Stimulated activated CD4-positive, alpha-beta T cell treated with anti-CD3 and anti-CD28 coated beads, Interleukin-1b, Interleukin-23, amount 100 ng/mL, for 24 hours (primary cell): ENCODE measurements around the gene RPUSD2.
"Not testable (repeated sequence)": the region's sequence is repeated elsewhere in the genome, so short reads cannot be mapped to it uniquely, and the experiment has no call there.

Source experiments
- DNase-seq, 4 experiments: peaks; one replicate each; pipeline ENCODE4 v3.0.0-alpha.2; 2020; ENCODE audit warnings: low read depth in 4 of 4, low spot score in 1 of 4

RPUSD2 gene

DNA sequence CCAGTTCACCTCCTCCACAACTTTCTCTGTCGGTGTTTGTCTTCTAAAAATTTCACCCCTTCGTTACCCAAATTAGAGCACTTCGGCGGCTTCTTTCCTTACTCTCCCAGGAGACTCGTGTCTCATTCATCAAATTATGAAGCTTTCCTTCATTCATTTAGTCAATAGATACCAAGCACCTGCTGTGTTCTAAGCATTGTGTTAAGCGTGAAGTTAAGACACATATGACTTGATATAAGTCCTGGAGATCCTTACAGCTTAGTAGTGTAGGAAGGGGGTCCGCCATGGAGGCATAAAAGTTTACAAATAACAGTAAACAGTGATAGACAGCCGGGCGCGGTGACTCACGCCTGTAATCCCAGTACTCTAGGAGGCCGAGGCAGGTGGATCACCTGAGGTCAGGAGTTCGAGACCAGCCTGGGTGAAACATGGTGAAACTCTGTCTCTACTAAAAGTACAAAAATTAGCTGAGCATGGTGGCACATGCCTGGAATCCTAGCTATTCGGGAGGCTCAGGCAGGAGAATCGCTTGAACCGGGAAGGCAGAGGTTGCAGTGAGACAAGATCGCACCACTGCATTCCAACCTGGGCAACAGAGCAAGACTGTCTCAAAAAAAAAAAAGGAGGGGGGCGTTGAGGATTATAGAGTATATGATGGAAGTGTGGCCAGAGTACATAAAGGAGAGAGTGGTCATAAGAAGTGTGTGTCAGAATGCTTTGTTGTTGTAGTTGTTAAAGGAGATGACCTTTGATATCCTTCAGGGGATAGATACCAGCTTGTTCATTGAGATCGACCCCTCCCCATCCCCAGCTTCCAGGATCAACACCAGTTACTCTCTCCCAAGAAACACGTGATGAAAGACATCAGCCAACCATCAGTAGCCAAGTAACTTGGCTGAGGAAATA is 3.5 kb upstream of the RPUSD2 start:
- no peak for DNase-seq

DNA sequence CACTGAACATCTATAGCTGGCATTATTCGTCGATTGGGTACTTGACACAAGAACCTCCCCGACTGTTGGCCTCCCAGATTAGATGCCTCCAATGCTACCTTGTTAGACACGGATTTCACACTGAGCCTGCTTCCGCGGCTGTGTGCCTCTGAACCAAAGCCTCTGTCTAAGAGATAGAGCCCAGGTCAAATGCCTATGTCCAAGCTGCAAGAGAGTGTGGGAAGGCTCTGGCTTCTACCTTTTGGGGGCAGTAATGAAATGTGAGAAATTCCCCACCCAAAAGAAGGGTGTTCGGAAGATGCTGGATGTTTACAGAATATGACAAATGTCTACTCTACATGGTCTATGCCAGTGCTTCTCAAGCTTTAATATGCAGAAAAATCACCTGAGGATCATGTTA is 2.0 kb upstream of the RPUSD2 start:
- no peak for DNase-seq

DNA sequence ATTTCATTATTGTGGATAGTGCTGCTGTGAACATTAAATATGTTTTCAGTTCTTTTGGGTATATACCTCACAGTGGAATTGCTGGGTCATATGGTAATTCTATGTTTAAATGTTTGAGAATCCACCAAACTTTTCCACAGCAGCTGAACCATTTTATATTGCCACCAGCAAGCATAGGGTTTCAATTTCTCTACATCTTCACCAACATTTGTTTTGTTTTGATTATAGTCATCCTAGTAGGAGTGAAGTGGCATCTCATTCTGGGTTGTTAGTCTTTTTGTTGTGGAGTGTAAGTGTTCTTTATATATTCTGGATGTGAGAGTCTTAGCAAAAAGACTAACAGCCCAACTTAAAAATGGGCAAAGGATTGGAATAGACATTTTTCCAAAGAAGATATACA is 6.0 kb downstream of the RPUSD2 start:
- DNase-seq: no peak

DNA sequence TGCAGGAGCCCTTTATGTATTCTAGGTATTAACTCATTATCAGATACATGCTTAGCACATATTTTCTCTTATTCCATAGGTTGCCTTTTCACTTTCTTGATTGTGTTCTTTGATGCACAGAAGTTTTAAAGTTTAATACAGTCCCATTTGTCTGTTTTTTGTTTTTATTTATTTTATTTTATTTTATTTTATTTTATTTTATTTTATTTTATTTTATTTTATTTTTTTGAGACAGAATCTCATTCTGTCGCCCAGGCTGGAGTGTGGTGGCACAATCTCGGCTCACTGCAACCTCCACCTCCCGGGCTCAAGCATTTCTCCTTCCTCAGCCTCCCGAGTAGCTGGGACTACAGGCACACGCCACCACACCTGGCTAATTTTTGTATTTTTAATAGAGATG is 7.8 kb downstream of the RPUSD2 start:
- not testable (repeated sequence) for DNase-seq

DNA sequence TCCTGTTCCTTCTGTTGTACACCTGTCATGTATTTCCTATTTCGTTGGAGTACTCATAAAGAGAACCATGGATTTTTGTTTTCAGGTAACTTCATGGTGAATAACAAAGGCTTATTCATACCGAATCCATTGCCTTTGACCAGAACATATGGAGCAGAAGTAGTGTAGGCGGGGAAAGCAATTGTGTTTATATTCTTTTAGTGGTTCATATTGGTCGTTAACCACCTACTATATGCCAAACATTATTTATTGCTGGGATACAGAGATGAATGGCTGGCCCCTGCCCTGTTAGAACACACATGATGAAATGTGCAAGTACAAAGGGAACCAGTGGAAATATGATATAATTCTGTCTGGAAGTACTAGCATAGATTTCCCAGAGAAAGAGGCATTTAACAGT is 9.8 kb downstream of the RPUSD2 start:
- no peak for DNase-seq

DNA sequence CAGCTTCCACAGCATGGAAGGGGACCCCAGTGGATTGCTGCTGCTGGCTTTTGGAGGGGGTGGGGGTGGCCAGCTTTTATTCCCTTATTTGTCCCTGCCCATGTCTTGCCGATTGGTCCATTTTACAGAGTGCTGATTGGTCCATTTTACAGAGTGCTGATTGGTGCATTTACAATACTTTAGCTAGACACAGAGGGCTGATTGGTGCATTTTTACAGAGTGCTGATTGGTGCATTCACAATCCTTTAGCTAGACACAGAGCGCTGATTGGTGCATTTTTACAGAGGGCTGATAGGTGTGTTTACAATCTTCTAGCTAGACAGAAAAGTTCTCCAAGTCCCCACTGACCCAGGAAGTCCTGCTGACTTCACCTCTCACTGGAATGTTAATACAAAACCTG is 12.7 kb downstream of the RPUSD2 start:
- not testable (repeated sequence) for DNase-seq

DNA sequence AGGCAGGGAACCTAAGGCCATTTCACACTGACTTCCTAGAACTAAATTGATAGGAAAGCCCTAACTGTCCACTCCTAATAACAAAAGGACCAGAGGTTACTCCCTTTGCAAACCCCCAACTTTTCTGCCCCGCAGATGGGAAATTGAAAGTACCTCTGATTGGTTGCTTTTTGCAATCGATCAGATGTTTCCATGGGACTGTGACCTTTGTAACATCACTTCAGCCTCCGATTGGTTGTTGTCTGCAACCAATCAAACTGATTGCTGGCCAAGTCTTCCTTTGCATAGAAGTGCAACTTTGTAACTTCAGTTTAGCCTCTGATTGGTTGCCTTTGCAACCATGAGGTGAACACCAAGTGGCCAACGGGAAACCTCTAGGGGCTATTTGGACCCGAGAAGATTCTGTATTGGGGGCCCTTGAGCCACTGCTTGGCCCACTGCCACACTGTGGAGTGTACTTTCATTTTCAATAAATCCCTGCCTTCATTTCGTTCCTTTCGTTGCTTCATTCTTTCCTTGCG is 13.7 kb downstream of the RPUSD2 start:
- no peak for DNase-seq

DNA sequence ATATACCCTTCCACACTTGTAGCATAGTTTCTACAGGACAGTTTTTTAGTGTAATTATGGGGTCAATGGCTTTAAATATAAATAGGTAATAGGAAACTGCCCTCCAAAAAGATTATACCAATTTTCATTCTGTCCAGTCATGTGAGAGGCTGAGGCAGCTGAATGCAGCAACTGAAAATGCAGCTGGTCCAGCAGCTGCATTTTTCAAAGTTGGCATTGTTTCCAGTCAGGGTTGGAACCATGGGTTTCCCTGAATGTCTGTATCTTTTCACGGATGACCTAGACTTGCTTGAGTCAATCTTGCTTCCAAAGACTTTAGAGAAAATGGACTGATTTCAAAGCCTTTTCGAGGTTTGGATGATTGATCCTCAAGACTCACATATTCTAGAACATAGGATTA is 15.1 kb downstream of the RPUSD2 start:
- DNase-seq: no peak

DNA sequence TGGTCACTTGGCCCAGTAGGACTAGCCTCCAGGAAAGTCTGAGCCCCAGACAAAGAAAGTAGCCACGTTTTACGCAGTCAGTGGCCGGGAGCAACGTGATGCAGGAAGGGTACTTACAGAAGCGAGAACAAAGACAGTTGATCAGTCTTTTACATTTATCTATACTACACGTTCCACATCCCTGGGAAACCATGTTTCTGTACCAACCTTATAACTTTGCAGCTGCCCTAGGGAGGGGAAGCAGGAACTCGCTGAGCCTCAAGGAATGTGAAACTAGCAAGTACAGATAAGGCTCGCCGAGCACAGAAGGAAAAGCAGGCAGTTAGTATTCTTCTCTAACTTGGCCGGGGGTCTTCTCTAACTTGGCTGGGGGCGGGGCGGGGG is 21.6 kb downstream of the RPUSD2 start:
- DNase-seq: no peak

DNA sequence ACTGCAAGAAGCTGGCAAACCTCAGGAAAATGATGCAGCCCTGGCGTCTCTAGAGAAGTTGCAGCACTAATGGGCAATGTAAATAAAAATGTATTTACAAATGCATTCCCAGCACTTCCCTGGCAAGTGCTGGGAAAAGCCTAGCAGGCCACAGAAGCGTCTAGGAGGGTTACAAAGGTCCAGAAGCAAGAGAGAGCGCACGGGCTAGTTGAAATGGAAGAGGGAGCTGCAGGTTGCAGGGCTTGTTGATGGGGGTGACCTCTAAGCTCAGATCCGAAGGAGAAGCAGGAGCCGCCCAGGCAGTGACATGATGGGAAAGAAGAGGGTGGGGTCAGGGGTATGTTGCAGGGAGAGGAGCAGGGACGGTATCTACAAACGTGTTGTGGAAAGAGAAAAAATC is 22.3 kb downstream of the RPUSD2 start:
- no peak for DNase-seq

DNA sequence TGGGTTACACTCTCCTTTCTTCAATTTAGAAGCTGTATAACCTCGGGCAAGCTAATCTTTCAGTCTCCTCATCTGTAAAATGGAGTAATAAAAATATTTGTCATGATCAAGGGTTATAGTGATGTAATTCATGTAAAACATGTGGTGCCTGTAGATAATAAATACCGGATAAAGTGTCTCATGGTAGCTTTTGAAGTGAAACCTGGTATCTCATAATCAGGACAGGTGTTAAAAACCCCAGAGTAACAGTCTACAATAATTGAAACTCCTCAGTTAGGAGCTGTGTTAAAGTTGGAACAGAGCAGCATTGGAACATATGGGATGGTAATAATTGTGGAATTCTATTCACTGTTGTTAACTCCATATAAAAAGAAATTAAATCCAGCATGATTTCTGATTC is 24.1 kb downstream of the RPUSD2 start:
- DNase-seq: no peak

DNA sequence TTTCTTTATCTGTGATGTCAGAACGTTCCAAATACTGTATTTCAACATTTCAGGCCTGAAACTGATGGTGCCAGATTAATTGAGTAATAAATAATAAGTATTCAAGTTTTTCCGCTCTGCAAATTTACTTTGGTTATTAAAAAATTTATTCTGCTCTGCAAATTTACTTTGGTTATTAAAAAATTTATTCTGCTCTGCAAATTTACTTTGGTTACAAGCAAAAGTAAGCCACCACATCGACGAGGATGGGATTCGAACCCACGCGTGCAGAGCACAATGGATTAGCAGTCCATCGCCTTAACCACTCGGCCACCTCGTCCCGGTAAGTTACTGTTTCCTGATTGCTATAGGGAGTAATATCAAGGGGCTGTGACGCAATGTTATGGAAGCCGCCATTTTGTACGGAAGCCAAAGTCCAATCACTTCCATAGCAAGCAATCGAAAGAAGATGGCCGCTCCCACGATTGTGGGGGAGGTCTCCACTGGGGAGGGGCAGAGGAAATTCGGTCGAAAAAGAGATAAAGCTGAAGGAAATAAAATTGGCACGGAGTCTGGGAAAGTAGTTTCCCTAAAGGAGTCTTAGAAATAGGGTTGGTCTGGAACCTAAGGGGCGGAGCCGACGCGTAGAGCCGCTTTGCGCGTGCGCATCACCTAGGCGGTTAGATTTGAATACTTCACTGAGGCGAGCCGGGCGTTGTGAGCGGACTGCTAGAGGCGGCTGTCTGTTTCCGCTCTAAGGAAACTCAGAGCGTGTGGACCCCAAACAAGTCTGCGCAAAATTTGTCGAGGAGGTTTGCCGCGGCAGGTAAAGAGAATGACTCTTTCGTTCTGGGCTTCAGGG is 24.7 kb downstream of the RPUSD2 start, which contains the start of gene KNL1:
Gene KNL1 (plus strand): TSS at position 662 of the 841 bp plus-strand sequence. CDS start 8,683 bp downstream, outside the sequence.
- DNase-seq: peak; percentile 64 to 87 (median 82)

DNA sequence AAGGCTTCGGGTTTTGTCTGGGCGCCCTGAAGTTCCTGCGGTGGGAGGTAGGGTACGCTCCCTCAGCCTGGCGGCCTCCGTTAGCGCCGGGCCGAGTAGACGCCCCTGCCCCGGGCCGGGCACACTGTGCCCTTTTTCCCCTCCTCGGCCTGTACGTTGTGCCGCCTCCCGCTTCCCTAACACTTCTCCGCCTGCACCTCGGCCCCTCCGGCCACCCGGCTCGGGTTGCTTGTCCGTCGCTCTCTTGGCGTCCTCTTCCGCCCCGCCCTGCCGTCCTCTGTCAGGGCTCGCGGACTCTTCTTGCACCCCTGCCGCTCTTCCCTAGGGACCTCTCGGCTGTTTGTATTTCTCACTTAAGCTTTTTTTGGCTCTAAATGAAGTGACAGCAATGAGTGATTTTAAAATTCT is 25.3 kb downstream of the RPUSD2 start:
- peak in 1 of 4 experiments; percentile 7 for DNase-seq

DNA sequence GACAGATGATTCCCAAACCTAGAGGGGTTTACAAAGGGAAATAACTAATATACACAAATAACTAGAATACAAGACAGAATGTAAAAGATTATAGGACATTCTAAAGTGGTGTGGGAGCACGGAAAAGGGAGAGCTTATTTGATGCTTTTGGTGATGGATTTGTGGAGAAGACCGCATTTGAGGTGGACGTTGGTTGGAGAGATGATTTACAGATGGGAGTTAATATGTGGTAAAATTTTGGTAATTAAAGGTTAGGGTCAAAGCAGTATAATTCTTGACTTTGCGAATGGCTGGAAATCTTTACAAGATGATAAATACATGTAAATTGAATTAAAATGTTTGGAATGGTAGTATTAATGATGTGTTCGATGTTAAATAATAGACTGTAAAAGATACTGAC is 26.1 kb downstream of the RPUSD2 start:
- DNase-seq: no peak

DNA sequence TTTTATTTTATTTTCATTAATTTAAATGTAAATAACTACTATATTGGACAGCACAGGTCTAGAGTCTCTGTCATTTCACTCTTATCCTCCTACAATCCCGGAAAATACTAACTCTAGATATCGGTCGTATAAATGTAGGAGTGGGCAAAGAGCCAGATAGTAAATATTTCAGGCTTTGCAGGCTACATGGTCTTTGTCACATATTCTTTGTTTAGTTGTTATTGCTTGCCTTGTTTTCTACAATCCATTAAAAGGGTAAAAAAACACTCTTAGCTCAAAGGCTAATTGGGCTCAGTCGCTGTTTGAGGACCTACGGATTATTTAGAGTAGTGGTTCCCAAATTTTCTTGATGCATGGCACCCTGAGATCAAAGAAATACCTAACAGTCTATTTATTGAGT is 26.7 kb downstream of the RPUSD2 start:
- DNase-seq: no peak

DNA sequence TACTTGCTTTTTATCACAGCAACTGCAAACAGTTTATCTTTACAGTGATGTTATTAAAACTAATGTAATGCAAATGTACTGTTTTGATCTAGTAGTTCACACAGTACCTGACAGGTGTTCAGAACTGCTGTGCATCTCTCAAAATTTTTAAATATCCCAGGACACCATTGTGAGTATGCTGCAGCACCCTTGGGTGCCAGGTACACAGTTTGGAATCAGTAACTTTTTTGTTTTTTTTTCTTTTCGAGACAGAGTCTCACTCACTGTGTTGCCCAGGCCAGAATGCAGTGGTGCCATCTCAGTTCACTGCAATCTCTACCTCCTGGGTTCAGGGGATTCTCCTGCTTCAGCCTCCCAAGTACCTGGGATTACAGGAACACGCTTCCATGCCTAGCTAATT is 27.9 kb downstream of the RPUSD2 start:
- DNase-seq: no peak

DNA sequence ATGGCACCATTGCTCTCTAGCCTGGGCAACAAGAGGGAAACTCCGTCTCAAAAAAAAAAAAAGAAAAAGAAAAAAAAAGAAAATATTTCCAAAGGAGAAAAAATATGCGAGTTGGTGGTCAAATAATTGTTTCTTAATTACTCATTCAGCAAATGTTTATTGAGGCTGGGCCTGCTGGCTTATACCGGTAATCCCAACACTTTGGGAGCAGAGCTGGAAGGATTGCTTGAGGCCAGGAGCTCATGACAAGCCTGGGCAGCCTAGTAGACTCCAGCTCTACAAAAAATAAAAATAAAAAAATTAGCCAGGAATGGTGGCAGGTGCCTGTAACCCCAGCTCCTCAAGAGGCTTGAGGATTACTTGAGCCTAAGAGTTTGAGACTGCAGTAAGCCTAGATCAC is 29.0 kb downstream of the RPUSD2 start:
- DNase-seq: no peak

DNA sequence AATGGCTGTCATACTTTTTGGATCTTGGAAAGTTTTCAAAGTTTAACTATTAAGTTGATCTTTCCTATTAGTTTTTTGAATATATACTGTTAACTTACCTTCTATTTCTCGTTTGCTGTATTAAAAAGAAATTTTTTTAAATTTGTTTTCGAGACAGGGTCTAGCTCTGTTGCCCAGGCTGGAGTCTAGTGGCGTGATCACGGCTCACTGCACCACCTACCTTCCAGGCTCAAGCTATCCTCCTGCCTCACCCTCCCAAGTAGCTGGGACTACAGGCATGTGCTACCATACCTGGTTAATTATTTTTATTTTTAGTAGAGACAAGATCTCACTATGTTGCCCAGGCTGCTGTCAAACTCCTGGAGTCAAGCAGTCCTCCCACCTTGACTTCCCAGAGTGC is 29.6 kb downstream of the RPUSD2 start:
- no peak for DNase-seq

DNA sequence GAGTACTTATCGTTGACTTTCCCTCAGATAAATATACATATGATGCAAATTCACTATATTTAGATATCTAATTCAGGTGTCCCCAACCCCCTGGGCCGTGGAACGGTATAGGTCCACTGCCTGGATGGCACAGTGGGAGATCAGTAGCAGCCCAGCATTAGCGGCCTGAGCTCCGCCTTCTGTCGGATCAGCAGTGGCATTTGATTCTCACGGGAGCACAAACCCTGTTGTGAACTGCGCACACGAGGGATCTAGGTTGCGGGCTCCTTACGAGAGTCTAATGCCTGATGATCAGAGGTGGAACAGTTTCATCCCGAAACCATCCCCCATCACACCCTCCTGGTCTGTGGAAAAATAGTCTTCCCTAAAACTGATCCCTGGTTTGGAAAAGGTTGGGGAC is 31.9 kb downstream of the RPUSD2 start:
- no peak for DNase-seq

DNA sequence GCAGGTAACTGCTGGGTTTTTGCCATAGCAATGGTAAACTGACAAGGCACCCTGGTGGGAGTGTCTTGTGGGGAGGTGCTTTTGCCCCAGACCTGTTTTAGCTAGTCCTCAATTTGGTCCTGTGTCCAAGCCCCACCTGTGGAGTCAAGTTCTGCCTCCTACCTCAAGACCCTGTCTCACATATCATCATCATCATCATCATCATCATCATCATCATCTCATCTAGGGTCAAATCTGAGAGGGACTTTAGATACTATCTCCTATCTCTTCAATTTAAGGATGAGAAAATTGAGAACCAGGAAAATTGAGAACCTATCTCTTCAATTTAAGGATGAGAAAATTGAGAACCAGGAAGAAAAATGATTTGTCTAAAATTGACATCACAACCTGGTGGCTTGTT is 34.8 kb downstream of the RPUSD2 start:
- DNase-seq: no peak

DNA sequence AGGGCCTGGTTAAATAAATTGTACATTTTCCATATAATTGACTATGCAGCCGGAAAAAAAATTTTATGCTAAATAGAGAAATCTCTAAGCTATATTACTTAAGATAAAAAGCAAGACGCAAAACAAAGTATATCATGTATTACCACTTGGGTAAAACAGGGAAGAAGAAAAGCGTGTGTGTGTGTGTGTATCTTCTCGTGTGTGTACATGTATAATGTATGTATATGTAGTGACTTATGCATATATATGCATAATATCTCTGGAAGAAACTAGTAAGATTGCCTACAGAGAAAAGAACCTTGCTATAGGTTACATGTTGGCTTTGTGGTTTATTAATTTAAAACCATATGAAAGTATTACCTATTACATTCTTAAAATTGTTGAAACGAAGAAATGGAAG is 44.0 kb downstream of the RPUSD2 start:
- no peak for DNase-seq

DNA sequence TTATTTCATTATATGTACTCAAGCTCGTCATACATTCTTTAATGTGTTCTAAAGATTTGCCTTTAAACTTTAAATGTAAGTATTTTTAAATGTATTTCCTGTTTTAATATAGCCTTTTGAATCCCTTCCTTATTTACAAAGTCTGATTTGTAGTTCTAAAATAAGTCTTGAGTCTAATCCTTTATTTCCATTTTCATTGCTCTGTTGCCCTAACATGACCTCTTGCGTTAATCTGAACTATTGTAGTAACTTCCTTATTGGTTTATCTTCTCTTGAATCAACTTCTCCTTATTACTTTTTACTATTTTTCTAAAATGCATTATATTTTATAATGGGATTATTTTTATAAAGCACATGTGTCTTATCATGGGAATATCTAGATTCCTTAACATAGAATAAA is 48.9 kb downstream of the RPUSD2 start:
- DNase-seq: no peak
